ENCODE data around the gene CDK4. TPM values are rescaled to one million over a fixed set of nuclear protein-coding genes. Genes with fewer than 3 reads are reported as not detected.

CDK4 gene
- total RNA-seq, 1 experiment from 2014 or later = 323 TPM

- DNase-seq (ENCODE audit: low spot score) = no peak
Observed at GRCh38 chr12:57739914-57740538, 12.1 kb downstream of the CDK4 start.

GRCh38 chr12:57739387-57739786 is 12.7 kb downstream of the CDK4 start:
- no peak for DNase-seq (ENCODE audit: low spot score)

- DNase-seq (ENCODE audit: low spot score) = no peak
Observed at GRCh38 chr12:57738661-57739237, 13.4 kb downstream of the CDK4 start, which contains the start of gene AGAP2. Gene AGAP2, minus strand, starts transcription at chr12:57738742. Its CDS starts 496 bp downstream, at chr12:57738246.

GRCh38 chr12:57737467-57738460 is 14.3 kb downstream of the CDK4 start:
- DNase-seq (ENCODE audit: low spot score) = no peak

GRCh38 chr12:57736741-57737466 is 15.2 kb downstream of the CDK4 start:
- no peak for DNase-seq (ENCODE audit: low spot score)

GRCh38 chr12:57735952-57736740 is 16.0 kb downstream of the CDK4 start:
- no peak for DNase-seq (ENCODE audit: low spot score)

- DNase-seq (ENCODE audit: low spot score) = no peak
Observed at GRCh38 chr12:57735198-57735855, 16.8 kb downstream of the CDK4 start.

- no peak for DNase-seq (ENCODE audit: low spot score)
Observed at GRCh38 chr12:57734591-57734990, 17.5 kb downstream of the CDK4 start.

- DNase-seq (ENCODE audit: low spot score) = no peak
Observed at GRCh38 chr12:57733928-57734327, 18.2 kb downstream of the CDK4 start.

- DNase-seq (ENCODE audit: low spot score) = no peak
Observed at GRCh38 chr12:57732726-57733593, 19.1 kb downstream of the CDK4 start.

GRCh38 chr12:57732270-57732669 is 19.8 kb downstream of the CDK4 start:
- DNase-seq (ENCODE audit: low spot score) = no peak

- DNase-seq (ENCODE audit: low spot score) = no peak
Observed at GRCh38 chr12:57731411-57732080, 20.6 kb downstream of the CDK4 start.

- no peak for DNase-seq (ENCODE audit: low spot score)
Observed at GRCh38 chr12:57730336-57731067, 21.6 kb downstream of the CDK4 start.

GRCh38 chr12:57729321-57729844 is 22.7 kb downstream of the CDK4 start:
- DNase-seq (ENCODE audit: low spot score) = no peak

- DNase-seq (ENCODE audit: low spot score) = no peak
Observed at GRCh38 chr12:57727758-57728395, 24.2 kb downstream of the CDK4 start.

GRCh38 chr12:57726884-57727757 is 25.0 kb downstream of the CDK4 start:
- no peak for DNase-seq (ENCODE audit: low spot score)
